LNCaP clone FGC (cell line): Measurements from ENCODE around the gene GTF2H4.
A peak's percentile ranks its signal among the peaks of the same experiment; 100 is the strongest.
"Not testable (repeated sequence)": the region's sequence is repeated elsewhere in the genome, so short reads cannot be mapped to it uniquely, and the experiment has no call there.

ENCODE experiments used
- DNase-seq: peaks from one replicate; pipeline ENCODE4 v3.0.0-alpha.2; 2011; ENCODE audit warnings: low read depth
- H3K4me3 ChIP-seq: 2 replicates; pipeline ENCODE4 v1.5.1; 2011; ENCODE audit warnings: mild to moderate bottlenecking, low read depth, low read length, control low read depth
- CTCF ChIP-seq: IDR thresholded peaks from 2 replicates; pipeline ENCODE4 v1.5.1; 2012; ENCODE audit warnings: mild to moderate bottlenecking; ENCODE audit not compliant: control insufficient read depth, insufficient read depth; ENCODE audit errors: extremely low read depth

GTF2H4 gene

GRCh38 chr6:30908700-30909099 lies 693 bp downstream of the GTF2H4 start:
- no peak for TF ChIP-seq CTCF
- DNase-seq: no peak
- peak overlapping the region; percentile 92 for H3K4me3 ChIP-seq

- DNase-seq, H3K4me3 ChIP-seq: not testable (repeated sequence)
These were observed 2.5 kb downstream of the GTF2H4 start for GRCh38 chr6:30910473-30910872.

- H3K4me3 ChIP-seq: peak overlapping the region; percentile 58
- no peak for TF ChIP-seq CTCF
These were observed 4.9 kb downstream of the GTF2H4 start for GRCh38 chr6:30912746-30913520.

GRCh38 chr6:30913721-30914075 lies 5.7 kb downstream of the GTF2H4 start:
- DNase-seq: no peak
- TF ChIP-seq CTCF: no peak
- H3K4me3 ChIP-seq: peak overlapping the region; percentile 58

More at GRCh38 chr6:30912746-30913520, 4.9 kb downstream of the GTF2H4 start:
- DNase-seq: no peak

GRCh38 chr6:30914076-30914853 lies 6.3 kb downstream of the GTF2H4 start, which contains the start of gene VARS2:
Gene VARS2 (plus strand): TSS chr6:30914238. CDS start chr6:30914837, 599 bp downstream.
- DNase-seq: peak; percentile 89
- peak; percentile 54 for TF ChIP-seq CTCF
- H3K4me3 ChIP-seq: peak within 1 kb of the TSS; percentile 58

- peak overlapping the region; percentile 58 for H3K4me3 ChIP-seq
- no peak for DNase-seq
- TF ChIP-seq CTCF: no peak
These were observed 7.0 kb downstream of the GTF2H4 start for GRCh38 chr6:30914854-30915590.

- TF ChIP-seq CTCF: peak; percentile 70
- H3K4me3 ChIP-seq: peak overlapping the region; percentile 58
- DNase-seq: peak; percentile 47
These were observed 7.6 kb downstream of the GTF2H4 start for GRCh38 chr6:30915591-30915946.
